GM12801 (cell line): ENCODE measurements around the gene SLC5A11.

Experiments
- CTCF ChIP-seq: IDR thresholded peaks from one replicate; pipeline ENCODE4 v1.5.1; 2011; ENCODE audit warnings: control low read depth; ENCODE audit not compliant: insufficient read length; ENCODE audit errors: extremely low read depth

The SLC5A11 gene

DNA sequence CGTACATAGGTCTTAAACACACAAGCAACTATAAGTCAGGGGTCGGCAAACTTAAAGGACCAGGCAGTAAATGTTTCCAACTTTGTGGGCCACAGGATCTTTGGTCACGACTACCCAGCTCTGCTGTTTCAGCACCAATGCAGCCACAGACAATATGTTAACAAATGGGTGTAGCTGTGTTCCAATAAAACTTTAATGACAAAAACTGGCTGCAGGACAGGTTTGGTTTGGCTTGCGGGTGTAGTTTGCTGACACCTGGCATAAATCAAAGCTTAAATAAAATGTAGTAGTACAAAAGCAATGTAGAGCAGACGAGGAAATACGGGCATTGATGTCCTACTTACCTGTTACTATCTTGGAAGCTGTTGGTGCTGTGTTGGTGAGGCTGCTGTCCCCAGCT lies 84.7 kb downstream of the SLC5A11 start:
- no peak for TF ChIP-seq CTCF

GRCh38 chr16:24931091-24931490 lies 85.3 kb downstream of the SLC5A11 start:
- no peak for TF ChIP-seq CTCF

- no peak for TF ChIP-seq CTCF
Measured at GRCh38 chr16:24935336-24935735, 89.6 kb downstream of the SLC5A11 start.

DNA sequence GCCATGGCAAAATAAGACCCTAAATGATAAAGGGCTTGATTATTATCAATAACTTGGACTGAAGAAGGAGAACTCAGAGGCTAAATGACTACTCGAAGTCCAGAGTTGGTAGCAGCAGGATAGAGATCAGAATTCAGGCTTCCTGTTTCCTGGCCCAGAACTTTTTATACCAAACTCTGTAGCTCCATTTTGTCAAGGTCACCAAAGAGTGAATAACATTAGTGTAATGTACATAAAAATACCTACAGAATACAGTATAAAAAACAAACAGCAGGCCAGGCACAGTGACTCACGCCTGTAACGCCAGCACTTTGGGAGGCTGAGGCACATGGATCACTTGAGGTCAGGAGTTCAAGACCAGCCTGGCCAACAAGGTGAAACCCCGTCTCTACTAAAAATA lies 90.4 kb downstream of the SLC5A11 start:
- no peak for TF ChIP-seq CTCF

DNA sequence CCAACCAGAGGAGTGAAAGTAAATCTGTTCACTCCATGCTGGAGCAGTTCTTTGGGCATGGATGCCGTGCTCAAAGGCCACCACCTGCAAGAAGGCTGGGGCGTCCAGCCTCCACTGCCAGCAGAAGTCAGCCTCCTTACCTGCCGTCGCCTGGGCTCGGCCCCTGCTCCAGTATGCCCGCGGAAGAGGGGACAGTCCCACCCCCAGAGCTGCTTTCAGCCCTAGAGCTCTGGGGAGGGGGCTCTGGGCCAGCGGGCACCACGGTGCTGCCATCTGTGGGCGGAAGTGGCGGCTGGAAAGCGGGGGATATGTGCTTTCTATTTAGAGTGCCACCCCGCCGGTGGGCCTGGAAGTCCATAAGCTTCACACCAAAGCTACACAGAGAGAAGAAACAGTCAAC lies 93.5 kb downstream of the SLC5A11 start:
- TF ChIP-seq CTCF: no peak

DNA sequence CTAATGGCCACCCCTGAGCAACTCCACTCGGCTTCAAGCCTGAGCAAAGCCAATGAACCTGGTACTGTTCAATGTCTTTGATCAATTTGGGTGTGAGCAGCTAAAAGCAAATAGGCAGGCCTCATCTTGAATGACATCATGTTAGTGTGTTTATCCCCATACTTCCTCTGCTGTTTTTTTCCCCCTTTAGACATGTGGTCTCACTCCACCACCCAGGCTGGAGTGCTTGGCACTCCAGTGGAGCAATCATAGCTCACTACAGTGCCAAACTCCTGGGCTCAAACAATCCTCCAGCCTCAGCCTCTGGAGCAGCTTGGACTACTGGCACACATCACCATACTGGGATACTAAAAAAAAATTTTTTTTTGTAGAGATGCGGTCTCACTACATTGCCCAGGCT lies 94.0 kb downstream of the SLC5A11 start:
- no peak for TF ChIP-seq CTCF

GRCh38 chr16:24943471-24943870 lies 97.7 kb downstream of the SLC5A11 start:
- TF ChIP-seq CTCF: no peak

DNA sequence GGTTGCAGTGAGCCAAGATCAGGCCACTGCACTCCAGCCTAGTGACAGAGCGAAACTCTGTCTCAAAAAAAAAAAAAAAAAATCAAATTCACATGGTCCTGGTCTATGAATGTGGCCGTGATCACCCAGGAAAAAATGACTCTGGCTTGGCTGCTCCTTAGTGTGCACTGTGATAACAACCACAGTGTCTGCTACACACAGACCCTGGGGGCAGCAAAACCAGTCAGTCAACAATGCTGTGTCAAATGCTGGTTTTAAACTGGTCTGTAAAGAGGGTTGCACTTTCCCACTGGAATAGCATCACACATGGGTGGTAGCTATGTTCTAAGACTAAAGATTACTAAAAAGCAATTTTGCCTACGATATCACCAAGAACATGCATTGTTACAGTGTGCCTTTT lies 98.4 kb downstream of the SLC5A11 start:
- TF ChIP-seq CTCF: no peak
